Activated CD4-positive, alpha-beta T cell treated with anti-CD3 and anti-CD28 coated beads, Interleukin-2, Interleukin-4, amounts not matched to agents 100 ng/mL and 50 ng/mL, durations not matched to agents 16 hours and 8 hours (primary cell): ENCODE data around the gene CTU1.

Experiments
- DNase-seq: peaks from one replicate; pipeline ENCODE4 v3.0.0-alpha.2; 2020; ENCODE audit warnings: low spot score

CTU1 gene

GRCh38 chr19:51131780-51132680 lies 23.8 kb upstream of the CTU1 start:
- peak; percentile 25 for DNase-seq

DNA sequence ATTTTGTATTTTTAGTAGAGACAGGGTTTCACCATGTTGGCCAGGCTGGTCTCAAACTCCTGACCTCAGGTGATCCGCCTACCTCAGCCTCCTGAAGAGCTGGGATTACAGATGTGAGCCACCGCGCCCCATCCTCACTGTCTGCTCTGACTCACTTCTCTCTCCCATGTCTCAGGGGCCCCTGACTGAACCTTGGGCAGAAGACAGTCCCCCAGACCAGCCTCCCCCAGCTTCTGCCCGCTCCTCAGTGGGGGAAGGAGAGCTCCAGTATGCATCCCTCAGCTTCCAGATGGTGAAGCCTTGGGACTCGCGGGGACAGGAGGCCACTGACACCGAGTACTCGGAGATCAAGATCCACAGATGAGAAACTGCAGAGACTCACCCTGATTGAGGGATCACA lies 21.5 kb upstream of the CTU1 start:
- DNase-seq: no peak

DNA sequence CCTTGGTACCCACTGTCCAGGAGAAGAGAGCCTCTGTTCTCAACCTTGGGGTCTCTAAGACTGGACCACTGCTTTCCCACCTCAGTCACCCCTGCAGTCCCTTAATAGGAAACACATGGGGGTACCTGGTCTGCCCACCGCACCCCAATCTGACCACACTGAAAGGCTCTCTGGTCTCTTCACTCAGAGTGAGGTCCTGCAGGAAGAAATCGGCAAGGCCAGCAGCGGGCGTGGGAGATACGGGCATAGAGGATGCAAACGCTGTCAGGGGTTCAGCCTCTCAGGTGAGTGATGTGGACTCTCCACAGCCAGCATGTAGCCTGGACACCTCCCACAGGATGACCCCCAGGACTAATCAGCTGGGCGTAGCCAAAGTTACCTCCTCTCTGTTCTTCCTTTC lies 20.0 kb upstream of the CTU1 start:
- no peak for DNase-seq

DNA sequence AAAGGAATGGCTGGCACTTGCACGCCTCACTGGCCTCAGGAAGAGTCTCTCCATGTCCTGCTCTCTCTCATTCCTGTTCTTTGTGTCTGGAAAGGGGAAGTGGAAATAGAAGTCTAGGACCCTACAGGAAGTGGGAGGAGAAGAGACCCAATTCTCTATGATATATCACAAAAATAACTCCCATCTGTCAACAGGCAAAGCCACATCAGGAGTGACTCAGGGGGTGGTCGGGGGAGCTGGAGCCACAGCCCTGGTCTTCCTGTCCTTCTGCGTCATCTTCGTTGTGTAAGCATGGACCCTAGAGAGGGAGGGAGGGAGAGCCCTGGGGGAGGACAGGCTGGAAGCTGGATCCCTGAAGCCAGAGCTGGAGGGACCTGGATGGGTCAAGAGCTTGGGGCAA lies 19.5 kb upstream of the CTU1 start:
- no peak for DNase-seq

DNA sequence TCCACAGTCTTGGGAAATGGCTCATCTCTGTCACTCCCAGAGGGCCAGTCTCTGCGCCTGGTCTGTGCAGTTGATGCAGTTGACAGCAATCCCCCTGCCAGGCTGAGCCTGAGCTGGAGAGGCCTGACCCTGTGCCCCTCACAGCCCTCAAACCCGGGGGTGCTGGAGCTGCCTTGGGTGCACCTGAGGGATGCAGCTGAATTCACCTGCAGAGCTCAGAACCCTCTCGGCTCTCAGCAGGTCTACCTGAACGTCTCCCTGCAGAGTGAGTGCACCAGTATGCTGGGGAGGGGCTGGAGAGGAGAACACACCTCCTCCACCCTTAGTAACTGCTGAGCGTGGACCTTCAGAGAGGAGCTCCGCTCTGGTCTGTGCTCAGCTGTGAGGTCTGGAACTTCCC lies 18.8 kb upstream of the CTU1 start:
- no peak for DNase-seq

DNA sequence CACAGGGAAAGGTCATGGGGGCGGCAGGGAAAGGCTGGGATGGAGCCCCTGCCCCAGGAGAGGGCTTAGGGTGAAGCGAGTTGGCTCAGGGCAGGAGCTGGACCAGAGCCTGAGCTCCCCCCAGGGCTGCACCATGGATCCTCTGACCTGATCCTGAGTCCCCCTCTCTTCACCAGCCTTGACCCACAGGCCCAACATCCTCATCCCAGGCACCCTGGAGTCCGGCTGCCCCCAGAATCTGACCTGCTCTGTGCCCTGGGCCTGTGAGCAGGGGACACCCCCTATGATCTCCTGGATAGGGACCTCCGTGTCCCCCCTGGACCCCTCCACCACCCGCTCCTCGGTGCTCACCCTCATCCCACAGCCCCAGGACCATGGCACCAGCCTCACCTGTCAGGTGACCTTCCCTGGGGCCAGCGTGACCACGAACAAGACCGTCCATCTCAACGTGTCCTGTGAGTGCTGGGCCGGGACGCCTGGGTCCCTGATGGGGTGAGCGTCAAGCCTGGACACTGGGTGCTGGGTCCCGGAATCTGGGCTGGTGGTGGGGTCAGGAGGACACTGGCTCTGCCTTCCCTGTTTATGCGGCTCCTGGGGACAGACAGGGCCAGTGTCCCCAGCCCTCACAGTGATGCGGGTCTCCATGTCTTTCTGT lies 17.3 kb upstream of the CTU1 start:
- DNase-seq: no peak

- DNase-seq: no peak
Measured at GRCh38 chr19:51124729-51125128, 16.5 kb upstream of the CTU1 start, which contains the start of gene SIGLEC9. Gene SIGLEC9 (plus strand): TSS chr19:51124906. CDS start chr19:51124975, 69 bp downstream.

GRCh38 chr19:51124216-51124615 lies 16.0 kb upstream of the CTU1 start:
- no peak for DNase-seq

GRCh38 chr19:51123802-51124201 lies 15.6 kb upstream of the CTU1 start:
- no peak for DNase-seq

DNA sequence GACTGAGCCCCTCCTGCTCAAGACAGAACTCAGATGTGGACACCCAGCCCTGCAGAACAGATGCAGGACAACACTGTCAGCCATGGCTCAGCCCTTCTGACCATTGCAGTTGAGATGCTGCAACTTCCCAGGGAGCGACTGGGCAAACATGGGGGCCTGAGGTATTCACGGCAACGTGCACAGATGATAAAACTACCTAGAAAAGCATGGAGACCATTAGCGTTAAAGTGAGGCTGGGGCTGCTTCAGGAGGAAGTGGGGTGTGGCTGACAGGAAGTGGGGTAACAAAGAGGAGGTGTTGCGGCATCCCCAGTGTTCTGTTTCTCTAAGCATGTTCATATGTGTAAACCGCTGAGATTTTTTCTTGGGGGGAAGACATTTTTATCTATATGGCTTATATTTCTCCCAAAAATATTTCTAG lies 15.2 kb upstream of the CTU1 start:
- DNase-seq: peak; percentile 65

- DNase-seq: no peak
Measured at GRCh38 chr19:51122112-51122981, 14.1 kb upstream of the CTU1 start.

- DNase-seq: no peak
Measured at GRCh38 chr19:51121257-51121656, 13.0 kb upstream of the CTU1 start.

GRCh38 chr19:51120160-51120559 lies 12.0 kb upstream of the CTU1 start:
- DNase-seq: no peak

DNA sequence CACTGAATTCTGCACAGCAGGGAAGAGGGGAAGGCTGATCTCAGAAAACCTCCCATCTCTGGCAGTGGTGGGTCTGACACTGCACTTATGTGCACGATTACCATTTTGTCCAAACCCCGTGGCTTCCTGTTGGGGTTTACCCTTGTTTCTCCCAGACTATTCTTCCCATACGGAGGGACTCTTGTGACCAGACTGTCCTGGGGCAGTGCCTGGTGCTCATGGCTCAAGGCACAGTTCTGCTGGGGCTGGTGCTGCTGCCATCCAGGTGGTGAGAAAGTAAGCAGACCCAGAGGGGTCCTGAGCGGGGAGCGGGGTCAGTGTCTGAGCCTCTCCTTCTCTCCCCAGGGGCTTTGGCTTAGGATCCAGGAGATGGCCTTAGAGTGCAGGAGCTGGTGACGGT lies 11.4 kb upstream of the CTU1 start:
- DNase-seq: no peak

DNA sequence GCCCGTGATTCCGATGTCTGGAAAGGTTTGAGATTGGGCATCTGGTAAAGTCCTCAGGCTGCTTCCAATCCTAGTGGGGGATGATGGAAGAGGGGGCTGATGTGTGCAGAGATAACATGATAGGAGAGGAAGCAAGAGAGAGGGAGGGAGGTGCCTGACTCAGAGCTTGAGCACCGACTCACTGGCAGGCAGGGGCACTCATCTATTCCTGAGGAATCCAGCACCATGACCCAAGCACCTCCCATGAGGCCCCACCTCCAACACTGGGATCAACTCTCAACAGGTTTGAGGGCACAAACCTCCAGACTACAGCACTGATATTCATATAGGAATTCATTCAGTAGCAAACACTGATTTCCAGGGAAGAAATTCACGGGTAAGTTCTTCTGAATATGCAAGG lies 10.9 kb upstream of the CTU1 start:
- DNase-seq: no peak

- DNase-seq: peak; percentile 52
Measured at GRCh38 chr19:51116736-51117286, 8.6 kb upstream of the CTU1 start.

GRCh38 chr19:51114087-51114729 lies 6.0 kb upstream of the CTU1 start:
- peak; percentile 79 for DNase-seq

DNA sequence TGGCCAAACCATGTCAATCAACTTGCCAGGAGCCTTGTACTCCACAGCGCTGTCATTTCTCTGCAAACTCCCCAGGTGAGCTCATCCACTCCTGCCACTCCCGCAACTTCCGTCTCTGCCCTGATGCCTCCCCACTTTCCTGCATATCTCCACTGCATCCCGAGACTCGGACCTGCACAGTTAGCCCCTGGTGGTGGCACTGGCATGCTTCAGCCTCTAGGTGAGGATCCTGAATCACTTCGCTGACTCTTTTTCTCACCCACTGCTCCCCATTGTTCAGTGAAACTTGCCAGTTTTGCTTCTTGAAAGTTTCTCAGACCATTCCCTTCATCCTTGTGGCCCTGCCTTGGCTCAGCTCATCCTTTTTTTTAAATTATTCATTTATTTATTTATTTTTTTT lies 3.4 kb upstream of the CTU1 start:
- DNase-seq: no peak

- no peak for DNase-seq
Measured at GRCh38 chr19:51110666-51110971, 2.4 kb upstream of the CTU1 start.

DNA sequence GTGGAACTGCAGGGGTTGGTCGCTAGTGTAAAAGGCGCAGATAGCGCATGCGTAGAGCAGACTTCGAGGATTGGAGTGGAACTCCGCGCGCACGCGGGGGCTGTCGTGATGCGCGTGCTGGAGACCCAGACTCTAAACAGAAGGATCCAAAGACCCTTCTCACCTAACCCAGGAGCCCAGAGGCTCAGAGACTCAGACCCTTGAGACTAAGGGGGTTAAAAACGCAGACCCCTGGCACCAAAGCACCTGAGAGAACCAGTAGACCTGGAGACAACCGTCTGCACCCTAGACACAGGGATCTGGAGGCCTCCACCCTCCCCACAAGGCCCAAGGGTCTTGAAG lies 567 bp upstream of the CTU1 start:
- DNase-seq: no peak

GRCh38 chr19:51107406-51108065 lies 673 bp downstream of the CTU1 start:
- DNase-seq: peak; percentile 30
